Measurements from ENCODE around the gene ZBTB43.

The ZBTB43 gene

DNA sequence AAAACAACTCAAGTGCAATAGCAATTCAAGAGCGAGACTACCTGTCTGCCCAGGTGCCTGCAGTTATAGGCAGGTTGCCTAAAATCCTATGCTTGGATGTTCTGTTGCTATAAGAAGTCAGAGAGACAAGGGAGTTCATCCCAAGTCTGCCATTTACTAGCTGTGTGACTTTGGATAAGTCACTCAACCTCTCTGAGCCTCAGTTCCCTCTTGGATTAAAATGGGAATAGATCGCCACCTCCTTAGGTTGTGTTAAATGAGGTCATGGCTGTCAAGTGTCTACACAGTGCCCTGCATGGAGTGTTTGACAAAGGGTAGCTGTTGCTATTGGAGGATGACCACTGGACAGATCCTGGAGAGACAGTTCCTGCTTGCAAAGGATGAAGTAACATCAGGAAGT, 54.3 kb downstream of the ZBTB43 start:
- no peak for DNase-seq (ENCODE audit: low read depth)

DNA sequence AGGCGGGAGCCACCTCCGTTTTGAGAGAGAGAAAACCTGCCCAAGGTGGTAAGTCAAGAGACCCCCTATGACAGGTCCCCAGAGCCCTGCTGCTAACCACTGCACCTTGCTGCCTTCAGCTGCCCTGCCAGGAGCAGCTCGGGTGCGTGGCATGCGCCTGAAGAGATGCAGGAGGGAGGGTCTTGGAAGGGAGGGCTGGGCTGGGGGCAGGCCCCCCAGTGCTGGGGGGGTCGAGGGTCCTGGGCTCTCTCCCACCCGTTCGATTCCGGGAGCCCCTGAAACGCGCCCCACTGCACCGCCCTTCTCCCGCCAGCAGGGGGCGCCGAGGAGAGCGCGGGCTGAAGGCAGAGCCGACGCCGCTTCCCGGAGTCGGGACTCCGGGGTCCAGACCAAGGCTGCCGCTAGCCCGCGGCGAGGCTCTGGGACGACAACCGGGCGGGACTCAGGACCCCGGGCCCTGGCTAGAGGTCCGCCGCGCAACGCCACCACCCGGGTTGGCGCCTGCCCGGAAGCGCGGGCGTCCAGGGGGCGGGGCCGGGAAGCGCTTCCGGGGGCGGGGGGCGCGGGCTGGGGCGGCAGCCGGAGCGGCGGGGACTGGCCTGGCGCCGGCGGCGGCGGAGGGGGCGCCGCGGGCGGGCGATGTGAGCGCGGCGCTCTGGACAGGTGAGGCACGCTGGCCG, 55.4 kb downstream of the ZBTB43 start, which contains the start of gene ZBTB34:
Gene ZBTB34 (plus strand): TSS at position 563 of the 680 bp plus-strand sequence. CDS start 18,761 bp downstream, outside the sequence.
- DNase-seq (ENCODE audit: low read depth): peak; percentile 62

DNA sequence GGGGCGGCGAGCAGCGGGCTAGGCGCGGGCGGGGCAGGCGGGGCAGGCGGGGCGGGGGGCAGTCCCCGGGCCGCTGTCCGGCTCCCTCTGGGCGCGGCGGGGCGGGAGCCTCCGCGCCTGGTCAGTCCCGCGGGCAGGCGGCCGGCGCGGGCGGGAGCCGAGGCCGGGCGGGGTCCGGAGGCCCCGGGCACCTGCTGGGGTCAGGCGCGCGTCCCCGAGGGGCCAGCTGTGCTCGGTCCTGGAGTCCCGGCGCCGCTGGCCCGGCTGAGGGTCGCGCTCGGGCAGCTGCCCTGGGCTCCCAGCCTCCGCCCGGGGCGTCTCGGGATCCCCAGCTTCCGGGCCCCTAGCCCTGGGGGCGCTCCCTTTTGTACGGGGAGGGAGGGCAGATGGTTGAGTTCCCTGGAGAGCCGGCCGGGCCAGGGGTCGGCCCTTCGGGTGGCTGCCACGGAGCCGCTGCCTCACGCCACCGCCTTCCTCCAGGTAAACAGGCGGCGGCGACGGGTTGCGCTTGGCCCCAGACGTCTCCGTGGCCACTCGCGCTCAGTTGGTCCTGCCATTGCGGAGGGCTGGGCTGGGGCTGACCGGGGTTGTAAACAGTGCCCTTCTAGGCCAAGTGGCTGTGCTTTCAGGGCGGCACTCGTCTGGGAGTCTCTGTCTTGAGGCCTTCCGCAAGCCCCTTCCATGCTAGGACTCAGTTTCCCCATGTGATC, 56.1 kb downstream of the ZBTB43 start:
- no peak for DNase-seq (ENCODE audit: low read depth)

DNA sequence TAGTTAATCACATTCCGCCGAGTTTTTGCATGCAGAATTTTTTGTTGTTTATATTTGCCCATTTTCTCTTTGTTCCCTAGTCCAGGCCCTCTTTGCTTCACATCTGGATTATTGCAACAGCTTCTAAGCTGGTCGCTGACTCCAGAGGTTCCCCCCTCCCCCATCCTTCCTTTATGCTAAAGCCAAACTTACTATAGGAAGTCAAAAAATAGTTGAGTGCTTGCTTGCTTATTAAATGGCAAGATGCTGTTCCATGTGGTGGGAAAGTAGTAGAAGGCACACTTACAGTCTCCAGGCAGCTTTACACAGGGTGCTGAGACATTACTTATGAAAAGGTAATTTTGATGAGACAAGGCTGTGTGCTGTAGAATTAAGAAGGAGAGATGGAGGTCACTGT, 56.9 kb downstream of the ZBTB43 start:
- DNase-seq (ENCODE audit: low read depth): no peak

DNA sequence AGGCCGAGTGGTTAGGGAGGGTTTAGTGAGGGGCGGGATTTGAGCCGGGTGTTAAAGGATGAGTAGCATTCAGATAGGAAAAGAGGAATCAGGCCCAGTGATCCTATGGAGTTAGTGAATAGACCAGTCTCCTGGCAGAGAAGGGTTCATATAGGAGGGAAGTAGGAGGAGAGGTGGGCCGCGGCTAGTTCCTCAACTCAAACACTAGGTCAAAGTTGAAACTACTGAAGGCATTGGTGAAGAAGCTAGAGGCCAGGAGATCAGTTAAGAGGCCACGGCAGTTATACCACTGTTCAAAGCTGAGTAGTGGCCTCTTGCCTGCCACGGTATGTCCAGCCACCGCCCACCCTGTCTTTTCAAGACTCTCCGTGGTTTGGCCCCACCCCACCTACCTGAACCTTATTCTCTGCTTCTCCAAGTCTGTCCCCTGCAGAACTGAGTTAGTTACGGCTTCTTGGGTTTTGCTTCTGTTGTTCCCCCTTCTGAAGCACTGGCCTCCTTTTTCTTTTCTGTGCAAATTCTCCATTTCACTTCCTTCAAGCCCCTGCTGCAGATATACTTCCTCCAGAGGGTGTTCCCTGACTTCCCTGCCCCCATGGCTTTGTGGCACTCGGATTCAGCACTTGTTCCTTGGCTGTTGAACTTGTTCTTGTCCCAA, 57.4 kb downstream of the ZBTB43 start:
- no peak for DNase-seq (ENCODE audit: low read depth)

DNA sequence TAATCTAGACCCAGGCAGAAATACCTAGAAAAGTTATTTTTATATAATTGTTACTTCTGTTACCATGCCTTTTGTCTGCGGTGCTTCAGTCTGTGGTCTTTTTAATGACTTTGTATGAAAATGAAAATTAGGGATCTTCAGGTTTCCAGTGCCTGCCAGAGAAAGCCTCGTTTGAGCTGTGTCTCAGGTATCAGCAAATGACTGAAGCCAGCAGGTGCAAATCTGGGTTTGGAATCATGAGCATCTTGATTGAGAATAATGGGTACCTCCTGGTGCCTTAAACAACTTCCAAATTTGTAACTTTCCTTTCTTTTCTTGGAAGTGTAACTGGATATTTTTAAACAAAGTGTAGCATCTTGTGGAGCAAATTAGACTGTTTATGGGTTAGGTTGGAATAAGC, 59.9 kb downstream of the ZBTB43 start:
- DNase-seq (ENCODE audit: low read depth): no peak

DNA sequence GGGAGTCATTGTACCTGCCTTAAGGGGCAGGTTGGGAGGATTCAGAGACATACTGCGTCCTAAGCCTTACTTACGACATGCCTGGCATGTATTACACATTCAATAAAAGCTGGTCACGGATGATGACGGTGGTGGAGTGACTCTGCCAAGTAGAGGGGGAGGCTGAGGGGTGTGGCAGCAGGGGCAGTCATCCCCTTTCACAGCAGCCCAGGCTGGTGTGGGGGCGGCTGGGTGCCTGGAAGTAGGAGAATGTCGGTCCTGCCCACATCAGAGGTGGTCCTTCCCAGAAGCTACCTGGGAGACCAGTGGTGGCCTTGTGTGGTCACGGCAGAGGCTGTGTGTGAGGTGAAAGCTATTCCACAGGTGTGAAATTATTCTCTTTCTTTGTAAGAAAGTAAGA, 64.5 kb downstream of the ZBTB43 start:
- DNase-seq (ENCODE audit: low read depth): no peak

DNA sequence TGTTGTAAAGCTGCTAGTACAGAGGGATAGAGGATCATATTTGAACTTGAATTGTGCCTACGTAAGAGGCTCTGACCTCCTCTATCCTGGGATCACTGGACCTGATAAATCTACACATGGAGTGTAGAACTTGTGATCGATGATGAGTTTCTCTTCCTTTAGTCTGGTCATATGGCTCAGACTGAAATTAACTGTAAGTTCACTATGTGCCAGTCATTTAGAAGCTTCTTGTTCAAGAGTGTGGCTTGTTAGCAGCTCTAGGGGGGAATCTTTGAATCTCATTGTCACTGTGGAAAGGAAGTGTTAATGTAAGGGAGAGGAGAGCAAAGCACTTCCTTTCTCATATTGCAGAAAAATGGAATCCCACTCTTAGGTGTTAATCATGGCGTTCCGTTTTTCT, 67.7 kb downstream of the ZBTB43 start:
- no peak for DNase-seq (ENCODE audit: low read depth)

DNA sequence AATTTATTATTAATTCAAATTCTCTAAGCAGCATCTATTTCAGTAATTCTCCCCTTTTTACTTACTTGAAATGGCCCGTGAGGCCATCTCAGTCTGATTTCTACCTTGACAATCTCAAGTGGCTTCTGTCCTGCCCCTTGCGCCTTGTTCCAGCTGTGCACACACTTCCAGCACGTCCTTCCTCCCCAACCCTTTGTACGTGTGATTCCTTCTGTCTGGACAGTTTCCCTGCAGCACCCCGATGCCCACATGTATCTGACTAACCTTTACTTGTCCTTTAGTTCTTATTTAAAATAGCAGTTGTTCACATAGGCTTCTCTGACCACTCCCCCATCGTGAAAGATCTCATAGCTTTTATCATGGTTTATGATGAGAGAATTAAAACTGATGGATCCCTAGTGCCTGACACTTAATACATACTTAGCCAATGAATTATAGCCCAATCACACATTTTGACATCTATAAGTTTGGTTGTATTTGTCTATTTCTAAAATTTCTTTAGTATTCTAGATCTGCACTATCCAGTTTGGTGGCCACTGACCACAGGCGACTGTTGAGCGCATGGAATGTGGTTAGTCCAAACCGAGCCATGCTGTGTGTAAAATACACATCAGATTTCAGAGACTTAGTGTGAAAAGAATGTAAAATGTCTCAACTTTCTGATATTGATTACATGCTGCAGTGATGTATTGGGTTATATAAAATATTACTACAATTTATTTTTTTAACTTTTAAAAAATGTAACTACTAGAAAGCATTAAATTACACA, 69.9 kb downstream of the ZBTB43 start:
- no peak for DNase-seq (ENCODE audit: low read depth)

DNA sequence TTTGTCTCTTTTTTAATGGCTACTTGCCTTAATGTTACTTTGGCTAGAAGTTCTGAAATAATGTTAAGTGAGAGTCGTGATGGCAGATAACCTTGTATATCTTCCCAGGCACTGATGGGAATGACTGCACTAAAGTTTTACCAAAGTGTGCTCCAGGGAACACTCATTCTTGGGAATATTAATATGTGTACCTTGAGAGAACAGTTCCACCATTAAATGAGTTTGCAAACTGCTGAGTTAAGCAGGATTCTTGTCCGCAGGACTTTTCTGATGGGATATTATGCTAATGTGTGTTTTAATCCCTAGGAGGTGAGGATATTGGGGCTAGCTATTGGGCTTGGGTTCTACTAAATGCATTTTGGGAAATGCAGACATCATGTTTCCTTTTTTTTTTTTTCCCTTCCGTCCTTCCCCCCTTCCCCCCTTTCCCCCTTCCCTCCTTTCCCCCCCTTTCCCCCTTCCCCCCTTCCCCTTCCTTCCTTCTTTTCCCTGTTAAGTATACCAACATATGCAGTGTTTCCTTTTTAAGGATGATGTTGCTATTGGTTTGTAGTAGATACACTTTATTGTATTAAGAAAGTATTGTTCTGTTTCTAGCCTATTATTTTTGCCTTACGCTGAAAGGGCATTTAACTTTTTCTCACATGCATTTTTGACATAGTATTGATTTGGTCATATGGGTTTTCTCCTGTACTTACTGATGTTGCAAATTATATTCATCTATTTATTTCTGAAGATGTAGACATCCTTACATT, 71.1 kb downstream of the ZBTB43 start:
- no peak for DNase-seq (ENCODE audit: low read depth)

DNA sequence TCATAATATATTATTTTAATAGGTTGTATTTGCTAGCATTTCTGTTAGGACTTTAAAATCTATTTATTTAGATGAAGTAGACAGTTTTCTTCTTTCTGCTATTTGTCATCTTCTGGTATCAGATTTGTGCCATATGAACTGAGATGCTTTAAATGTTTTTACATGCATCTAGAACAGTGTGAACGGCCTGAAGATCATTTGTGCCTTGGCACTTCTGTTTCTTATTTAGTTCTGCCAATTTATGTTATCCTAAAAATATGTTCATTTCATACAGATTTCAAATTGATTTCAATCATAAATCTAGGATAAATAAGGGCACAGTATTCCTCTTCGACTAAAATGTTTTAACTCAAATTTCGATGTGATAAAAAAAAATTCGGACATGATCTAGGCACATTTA, 71.7 kb downstream of the ZBTB43 start:
- DNase-seq (ENCODE audit: low read depth): no peak

DNA sequence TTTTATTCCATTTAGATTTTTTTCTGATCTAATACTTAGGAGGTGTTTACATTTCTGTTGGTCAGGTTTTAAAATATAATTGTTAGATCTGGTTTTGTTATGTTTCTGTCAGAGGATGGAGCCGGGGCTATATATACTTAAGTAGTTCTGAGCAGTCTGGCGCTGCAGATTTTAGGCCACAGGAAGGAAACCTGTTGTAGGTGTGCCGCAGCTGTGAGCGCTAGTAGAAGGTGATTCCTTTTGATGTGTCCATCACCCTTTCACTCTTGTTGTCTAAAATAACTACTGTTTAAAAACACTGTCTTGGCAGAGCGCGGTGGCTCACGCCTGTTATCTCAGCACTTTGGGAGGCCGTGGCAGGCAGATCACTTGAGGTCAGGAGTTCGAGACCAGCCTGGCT, 72.6 kb downstream of the ZBTB43 start:
- no peak for DNase-seq (ENCODE audit: low read depth)

DNA sequence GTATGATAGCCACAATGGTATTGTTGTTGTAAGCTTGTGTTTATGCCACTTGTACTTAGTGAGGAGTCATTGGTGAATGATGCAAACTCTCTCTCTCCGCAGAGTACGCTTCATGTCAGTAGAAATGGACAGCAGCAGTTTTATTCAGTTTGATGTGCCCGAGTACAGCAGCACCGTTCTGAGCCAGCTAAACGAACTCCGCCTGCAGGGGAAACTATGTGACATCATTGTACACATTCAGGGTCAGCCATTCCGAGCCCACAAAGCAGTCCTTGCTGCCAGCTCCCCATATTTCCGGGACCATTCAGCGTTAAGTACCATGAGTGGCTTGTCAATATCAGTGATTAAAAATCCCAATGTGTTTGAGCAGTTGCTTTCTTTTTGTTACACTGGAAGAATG, 74.4 kb downstream of the ZBTB43 start:
- no peak for DNase-seq (ENCODE audit: low read depth)

DNA sequence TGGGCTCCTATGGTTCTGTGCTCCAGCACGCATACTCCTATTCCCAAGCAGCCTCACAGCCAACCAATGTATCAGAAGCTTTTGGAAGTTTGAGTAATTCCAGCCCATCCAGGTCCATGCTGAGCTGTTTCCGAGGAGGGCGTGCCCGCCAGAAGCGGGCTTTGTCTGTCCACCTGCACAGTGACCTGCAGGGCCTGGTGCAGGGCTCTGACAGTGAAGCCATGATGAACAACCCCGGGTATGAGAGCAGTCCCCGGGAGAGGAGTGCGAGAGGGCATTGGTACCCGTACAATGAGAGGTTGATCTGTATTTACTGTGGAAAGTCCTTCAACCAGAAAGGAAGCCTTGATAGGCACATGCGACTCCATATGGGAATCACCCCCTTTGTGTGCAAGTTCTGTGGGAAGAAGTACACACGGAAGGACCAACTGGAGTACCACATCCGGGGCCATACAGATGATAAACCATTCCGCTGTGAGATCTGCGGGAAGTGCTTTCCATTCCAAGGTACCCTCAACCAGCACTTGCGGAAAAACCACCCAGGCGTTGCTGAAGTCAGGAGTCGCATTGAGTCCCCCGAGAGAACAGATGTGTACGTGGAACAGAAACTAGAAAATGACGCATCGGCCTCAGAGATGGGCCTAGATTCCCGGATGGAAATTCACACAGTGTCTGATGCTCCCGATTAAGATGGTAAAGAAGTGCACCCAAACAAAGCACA, 75.5 kb downstream of the ZBTB43 start:
- DNase-seq (ENCODE audit: low read depth): no peak

DNA sequence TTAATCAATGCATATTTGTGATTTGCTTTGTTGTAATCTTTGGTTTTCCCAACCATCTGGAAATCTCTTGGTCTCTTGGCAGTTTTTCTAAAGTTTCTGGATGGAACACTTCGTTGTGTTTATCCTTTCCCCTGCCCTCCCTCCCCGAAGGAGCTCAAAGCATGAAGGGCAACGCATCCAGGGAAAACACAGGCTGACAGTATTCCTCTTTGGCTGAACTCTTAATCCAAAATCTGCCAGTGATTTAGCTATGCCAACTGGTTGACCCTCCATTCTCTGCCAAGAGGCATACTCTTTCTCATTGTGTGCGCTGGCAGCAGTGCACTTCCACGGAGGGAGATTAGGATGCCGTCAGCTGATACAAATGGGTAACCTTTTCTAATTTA, 76.1 kb downstream of the ZBTB43 start:
- no peak for DNase-seq (ENCODE audit: low read depth)

DNA sequence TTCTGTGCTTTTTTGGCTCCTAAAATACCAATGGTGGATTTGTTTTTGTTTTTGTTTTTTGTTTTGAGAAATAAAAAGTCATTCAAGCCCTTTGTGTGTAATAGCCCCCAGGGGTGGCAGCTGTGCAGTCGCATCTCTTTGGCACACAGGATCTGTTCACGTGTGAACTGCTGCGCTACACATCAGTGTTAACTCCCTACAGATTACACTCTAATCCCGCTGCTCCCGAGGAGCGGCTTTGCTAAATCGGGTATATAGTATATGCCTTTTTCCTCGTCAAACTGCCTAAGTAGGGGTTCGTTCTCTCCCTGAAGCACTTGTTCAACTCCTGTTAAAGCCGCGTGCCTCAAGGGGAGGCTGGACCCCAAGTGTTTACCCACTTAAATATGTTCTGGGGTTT, 77.9 kb downstream of the ZBTB43 start:
- no peak for DNase-seq (ENCODE audit: low read depth)

DNA sequence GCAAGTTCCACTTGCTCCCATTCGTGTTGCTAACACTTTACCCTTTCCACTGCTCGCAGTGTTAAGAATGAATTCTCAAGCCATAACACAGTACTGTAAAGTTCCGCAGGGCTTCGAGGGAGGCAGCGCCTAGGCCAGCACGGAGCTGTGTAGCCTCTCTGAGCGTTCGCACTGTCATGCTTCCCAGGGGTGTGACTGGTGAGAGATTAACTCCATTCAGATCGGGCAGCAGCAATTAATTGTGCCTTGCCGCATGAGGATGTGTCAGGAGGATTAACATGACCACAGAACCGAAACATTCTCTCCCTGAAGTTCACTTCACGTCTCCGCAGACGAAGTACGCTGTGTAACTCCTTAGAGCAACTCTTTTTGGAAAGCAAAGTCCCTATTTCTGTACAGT, 78.8 kb downstream of the ZBTB43 start:
- DNase-seq (ENCODE audit: low read depth): no peak

DNA sequence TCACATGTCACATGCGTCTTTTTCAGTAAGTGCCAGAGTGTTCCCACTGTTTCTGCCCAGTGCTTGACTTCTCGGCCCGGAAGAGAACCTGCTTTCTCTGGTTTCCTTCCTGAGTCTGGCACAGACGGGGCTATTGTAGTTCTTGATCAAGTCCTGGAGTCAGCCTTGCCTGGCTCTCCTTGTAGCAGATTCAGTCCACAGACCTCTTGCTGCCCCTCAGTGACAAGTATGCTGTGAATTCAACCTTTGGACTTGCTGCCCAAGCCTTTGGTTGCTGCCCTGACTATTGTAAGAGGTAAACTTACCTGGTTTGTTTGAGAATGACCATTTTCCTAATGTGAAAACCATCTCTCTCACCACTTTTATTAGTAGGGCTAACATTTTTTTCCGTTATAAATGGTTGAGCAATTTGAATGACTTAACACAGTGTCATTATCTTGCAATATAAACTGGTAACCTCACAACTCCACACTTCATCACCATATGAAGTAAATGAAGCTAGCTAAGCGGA, 80.3 kb downstream of the ZBTB43 start:
- no peak for DNase-seq (ENCODE audit: low read depth)

DNA sequence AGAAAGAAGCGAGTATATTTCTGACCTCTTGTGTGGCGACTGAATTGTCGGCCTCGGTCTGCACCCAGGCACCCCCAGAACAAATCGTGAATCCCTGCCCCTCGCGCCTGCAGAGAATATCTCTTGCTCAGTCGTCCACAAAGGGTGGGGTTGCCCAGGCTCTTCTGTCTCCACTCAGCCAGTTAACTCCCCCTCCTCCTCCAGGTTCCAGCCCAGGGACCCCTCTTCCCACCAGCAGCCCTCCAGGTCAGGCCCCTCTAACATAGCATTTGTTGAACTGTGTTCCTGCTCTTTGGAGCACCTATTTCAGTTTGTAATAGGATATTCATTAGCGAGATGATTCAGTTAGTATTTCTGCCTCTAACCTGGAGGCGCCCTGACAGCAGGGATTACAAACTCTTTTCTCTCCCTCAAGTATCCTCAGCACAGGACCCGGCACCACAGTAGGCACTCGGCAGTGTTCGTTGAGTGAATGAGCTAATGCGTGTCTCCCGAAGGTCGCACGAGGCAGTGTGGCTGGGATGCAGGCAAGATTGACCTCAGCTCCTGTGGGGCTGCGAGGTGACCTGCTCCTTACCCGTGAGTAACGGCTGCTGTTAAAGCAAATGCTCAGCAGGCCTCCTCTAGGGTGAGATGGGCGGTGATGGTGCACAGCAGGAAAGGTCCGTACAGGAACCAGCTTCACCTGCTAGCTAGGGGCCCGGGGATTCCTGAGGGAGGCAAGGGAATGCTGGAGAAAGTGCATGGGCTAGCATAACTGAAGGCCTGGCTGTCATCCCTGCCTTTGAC, 81.4 kb downstream of the ZBTB43 start:
- no peak for DNase-seq (ENCODE audit: low read depth)

DNA sequence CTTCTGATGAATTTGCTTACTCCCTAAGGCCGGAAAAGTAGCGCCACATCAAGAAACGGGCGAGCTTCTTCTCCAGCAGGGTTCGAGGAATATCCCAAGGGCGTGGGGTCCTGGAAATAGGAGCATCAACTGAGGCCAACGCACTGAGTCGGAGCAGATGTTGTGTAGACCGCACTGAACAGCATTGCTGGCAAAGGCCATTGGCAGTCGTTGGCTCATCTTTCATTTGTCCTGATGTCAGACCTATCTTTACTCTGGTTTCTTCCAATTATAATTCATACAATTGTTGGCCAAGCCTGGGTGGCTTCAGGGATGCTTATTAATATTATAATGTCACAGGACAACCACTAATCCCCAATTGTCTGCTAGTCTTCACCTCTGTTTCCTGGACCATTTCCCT, 82.1 kb downstream of the ZBTB43 start:
- DNase-seq (ENCODE audit: low read depth): no peak

Data from T follicular helper cell (primary cell).